SK-N-MC (cell line): ENCODE data around the gene KDM6A.

Experiments
- EZH2 ChIP-seq: fragments of 200-600 bp; sonication (generic); IDR thresholded peaks from one replicate; pipeline ENCODE4 v1.6.1; 2017; ENCODE audit warnings: antibody characterized with exemption
- FOXP2 ChIP-seq: optimal IDR thresholded peaks from 2 replicates; pipeline ENCODE3; 2011; ENCODE audit warnings: mild to moderate bottlenecking, moderate library complexity; ENCODE audit not compliant: insufficient read depth; ENCODE audit errors: extremely low read length, control extremely low read depth
- POLR2AphosphoS5 ChIP-seq: IDR thresholded peaks from 2 replicates; pipeline ENCODE4 v1.6.1; 2012; ENCODE audit warnings: mild to moderate bottlenecking, low read depth, low read length, borderline replicate concordance

GRCh38 chrX:44913656-44914531 is 40.9 kb downstream of the KDM6A start:
- no peak for TF ChIP-seq POLR2AphosphoS5
- TF ChIP-seq EZH2: no peak
- TF ChIP-seq FOXP2: no peak
